Naive thymus-derived CD8-positive, alpha-beta T cell (primary cell): ENCODE data around the gene NFASC. TPM values are rescaled to one million over a fixed set of nuclear protein-coding genes. Genes with fewer than 3 reads are reported as not detected.

Experiments
- ATAC-seq, 2 donors: fragments of 150-1000 bp; cut with Tn5 transposase in 1 of 2; sonication (Bioruptor Pico), chemical (Tn5 transposase) in 1 of 2; 1 replicate in 1 of 2; 2 replicates in 1 of 2; pipeline ENCODE4 v1.10.0; 2021; ENCODE audit warnings: mild to moderate bottlenecking in 2 of 2, moderate library complexity in 2 of 2
- POLR2A ChIA-PET: fragments of 350-600 bp; sonication (Branson Sonifier 250); formaldehyde crosslinking; loops from one replicate; lab custom pipeline; 2021; ENCODE audit warnings: antibody characterized with exemption; lab: Charles Lee
- DNase-seq, 10 donors: peaks; one replicate each; pipeline versions ENCODE4 v3.0.0 to v3.0.0-alpha.2; 2020 to 2022
- H3K27ac Mint-ChIP-seq, 10 donors: one replicate each; pipeline ENCODE4 v1.8.0; 2020 to 2022; ENCODE audit warnings: mild to moderate bottlenecking in 10 of 10, mixed read lengths in 10 of 10, moderate library complexity in 4 of 10, inconsistent platforms in 1 of 10
- H3K27me3 Mint-ChIP-seq, 5 donors: one replicate each; pipeline ENCODE4 v1.8.0; 2021 to 2022; ENCODE audit warnings: mixed read lengths in 5 of 5
- H3K36me3 Mint-ChIP-seq, 3 donors: one replicate each; pipeline ENCODE4 v1.8.0; 2020 to 2022; ENCODE audit warnings: mixed read lengths in 3 of 3, mild to moderate bottlenecking in 2 of 3, inconsistent platforms in 1 of 3
- H3K4me1 Mint-ChIP-seq, 4 donors: one replicate each; pipeline ENCODE4 v1.8.0; 2021 to 2022; ENCODE audit warnings: mixed read lengths in 4 of 4
- H3K4me3 Mint-ChIP-seq, 10 donors: one replicate each; pipeline ENCODE4 v1.8.0; 2020 to 2022; ENCODE audit warnings: mild to moderate bottlenecking in 10 of 10, mixed read lengths in 10 of 10, moderate library complexity in 6 of 10, inconsistent platforms in 1 of 10
- H3K9me3 Mint-ChIP-seq, 9 donors: one replicate each; pipeline ENCODE4 v1.8.0; 2020 to 2022; ENCODE audit warnings: mixed read lengths in 9 of 9, mild to moderate bottlenecking in 3 of 9, inconsistent platforms in 1 of 9, moderate library complexity in 1 of 9
- polyA plus RNA-seq, 3 donors: library from polyadenylated mRNA; unstranded; fragments of 300-500 nt; fragmentation: Illumina TruSeq; gene quantifications; one replicate each; pipeline ENCODE4 v1.2.3, GENCODE V29; 2021
- total RNA-seq, 8 experiments: library from RNA in 2 of 8; stranded (reverse) in 2 of 8; gene quantifications; one replicate each; pipeline ENCODE4 v1.2.3 and lab custom pipeline; 2021 to 2026

NFASC gene
- total and polyA plus RNA-seq, 5 experiments from 2014 or later = not detected

DNA sequence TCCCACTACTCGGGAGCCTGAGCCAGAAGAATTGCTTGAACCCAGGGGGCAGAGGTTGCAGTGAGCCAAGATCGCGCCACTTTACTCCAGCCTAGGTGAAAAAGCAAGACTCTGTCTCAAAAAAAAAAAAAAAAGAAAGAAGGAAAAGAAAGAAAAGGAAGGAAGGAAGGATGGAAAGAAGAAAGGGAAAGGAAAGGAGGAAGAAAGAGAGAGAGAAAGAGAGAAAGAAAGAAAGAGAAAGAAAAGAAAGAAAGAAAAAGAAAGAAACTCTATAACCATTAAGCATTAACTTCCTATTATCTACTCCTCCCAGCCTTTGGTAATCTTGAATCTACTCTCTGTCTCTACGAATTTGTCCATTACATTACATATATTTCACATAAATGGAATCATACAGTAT lies 6.9 kb upstream of the NFASC start:
- DNase-seq = no peak
- ATAC-seq = no peak
- Mint-ChIP-seq H3K36me3 (no peaks in the 10 kb centered on the region), H3K9me3 (no peaks in the 10 kb centered on the region), H3K4me3 (no peak overlapping the region), H3K27me3 (peaks cover 13 to 34% (median 14%) of the 10 kb centered on the region in 5 donors), H3K27ac (no peak overlapping the region), H3K4me1 (no peaks in the 10 kb centered on the region)
- POLR2A ChIA-PET = no interaction called here

- Mint-ChIP-seq H3K27me3 (peaks cover 10 to 36% (median 14%) of the 10 kb centered on the region in 5 donors), H3K4me1 (no peaks in the 10 kb centered on the region), H3K4me3 (no peak overlapping the region), H3K9me3 (no peaks in the 10 kb centered on the region), H3K27ac (no peak overlapping the region), H3K36me3 (no peaks in the 10 kb centered on the region)
- POLR2A ChIA-PET = no interaction called here
- DNase-seq (no peak), ATAC-seq (no peak)
Measured at GRCh38 chr1:204866051-204866596, 4.5 kb upstream of the NFASC start.

DNA sequence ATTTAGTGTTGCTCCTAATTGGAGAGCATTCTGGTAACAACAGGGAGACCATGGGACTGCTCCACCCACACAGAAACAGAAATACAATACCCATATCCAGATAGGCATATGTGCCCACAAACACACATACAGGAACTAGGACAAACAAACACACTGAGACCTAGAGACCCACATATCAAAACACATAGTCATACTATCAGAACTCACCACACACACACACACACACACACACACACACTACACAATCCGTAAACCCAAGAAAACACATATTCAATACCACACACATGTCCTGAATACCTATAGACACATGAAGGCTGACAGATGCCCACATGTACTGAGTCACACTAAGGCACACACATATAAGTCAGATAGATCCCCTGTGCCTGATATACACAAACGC lies 3.5 kb upstream of the NFASC start:
- no peak overlapping the region for H3K4me3 Mint-ChIP-seq
- ATAC-seq = no peak

DNA sequence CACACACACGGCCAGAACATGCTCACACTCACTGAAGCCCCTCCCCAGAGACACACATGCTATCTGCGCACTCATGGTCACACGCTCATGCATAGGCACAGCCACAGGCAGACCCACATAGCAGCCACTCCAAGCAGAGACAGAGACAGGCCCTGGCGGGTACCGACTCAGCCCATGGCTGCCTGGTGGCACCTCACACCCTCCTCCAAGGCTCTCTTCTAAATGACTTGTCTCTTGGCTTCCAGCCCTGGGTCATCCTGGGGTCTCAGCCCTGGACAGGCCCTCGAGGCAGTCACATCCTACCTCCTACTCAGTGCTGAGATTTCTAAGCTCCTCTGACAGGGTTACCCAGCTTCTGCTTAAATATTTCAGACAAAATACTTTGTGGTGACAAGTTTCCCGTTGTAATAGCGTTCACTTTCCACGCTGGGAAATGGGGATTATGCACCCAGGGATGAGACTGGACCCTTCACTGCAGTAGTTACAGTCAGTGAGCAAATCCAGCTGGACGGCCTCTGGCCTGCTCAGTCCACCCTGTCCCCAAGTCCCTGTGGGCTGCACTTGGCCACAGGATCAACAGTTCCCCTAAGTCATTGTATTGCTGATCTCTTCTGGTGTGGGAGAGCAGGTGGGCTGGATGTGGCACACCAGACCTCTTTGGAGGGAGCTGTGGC lies 2.9 kb upstream of the NFASC start:
- POLR2A ChIA-PET = no interaction called here
- Mint-ChIP-seq H3K27ac (no peak overlapping the region), H3K36me3 (no peaks in the 10 kb centered on the region), H3K4me1 (no peaks in the 10 kb centered on the region), H3K4me3 (no peak overlapping the region), H3K27me3 (peaks cover 5 to 25% (median 10%) of the 10 kb centered on the region in 5 donors), H3K9me3 (no peaks in the 10 kb centered on the region)
- ATAC-seq (no peak), DNase-seq (no peak)

More for the DNA sequence above, 3.5 kb upstream of the NFASC start:
- Mint-ChIP-seq H3K27ac (no peak overlapping the region), H3K27me3 (peaks cover 8 to 29% (median 11%) of the 10 kb centered on the region in 5 donors), H3K9me3 (no peaks in the 10 kb centered on the region), H3K4me1 (no peaks in the 10 kb centered on the region), H3K36me3 (no peaks in the 10 kb centered on the region)
- POLR2A ChIA-PET = no interaction called here
- no peak for DNase-seq

GRCh38 chr1:204868340-204868700 lies 2.3 kb upstream of the NFASC start:
- ATAC-seq (no peak), DNase-seq (no peak)
- no peaks in the 10 kb centered on the region for H3K4me1 Mint-ChIP-seq
- peaks cover 4 to 22% (median 10%) of the 10 kb centered on the region in 5 donors for H3K27me3 Mint-ChIP-seq
- no peaks in the 10 kb centered on the region for H3K36me3 Mint-ChIP-seq
- H3K4me3 Mint-ChIP-seq = no peak overlapping the region
- H3K9me3 Mint-ChIP-seq = no peaks in the 10 kb centered on the region
- H3K27ac Mint-ChIP-seq = no peak overlapping the region
- POLR2A ChIA-PET = no interaction called here

- no peak for ATAC-seq
- no peaks in the 10 kb centered on the region for H3K36me3 Mint-ChIP-seq
- no peaks in the 10 kb centered on the region for H3K4me1 Mint-ChIP-seq
- POLR2A ChIA-PET = no interaction called here
- H3K4me3 Mint-ChIP-seq = no peak overlapping the region
- no peak for DNase-seq
- H3K9me3 Mint-ChIP-seq = no peaks in the 10 kb centered on the region
- peaks cover 2 to 25% (median 10%) of the 10 kb centered on the region in 5 donors for H3K27me3 Mint-ChIP-seq
- H3K27ac Mint-ChIP-seq = no peak overlapping the region
Measured at GRCh38 chr1:204869097-204869496, 1.6 kb upstream of the NFASC start.

GRCh38 chr1:204871405-204872037 lies 859 bp downstream of the NFASC start:
- Mint-ChIP-seq H3K9me3 (no peaks in the 10 kb centered on the region), H3K27ac (peak overlapping the region in 1 of 10 donors; percentile 23), H3K27me3 (peaks cover 2 to 22% (median 9%) of the 10 kb centered on the region in 5 donors), H3K4me3 (no peak overlapping the region), H3K4me1 (no peaks in the 10 kb centered on the region), H3K36me3 (no peaks in the 10 kb centered on the region)
- no peak for ATAC-seq
- DNase-seq = no peak
- POLR2A ChIA-PET = no interaction called here

GRCh38 chr1:204872262-204872881 lies 1.7 kb downstream of the NFASC start:
- ATAC-seq (no peak), DNase-seq (no peak)

GRCh38 chr1:204873176-204873575 lies 2.5 kb downstream of the NFASC start:
- no peak overlapping the region for H3K4me3 Mint-ChIP-seq
- H3K36me3 Mint-ChIP-seq = no peaks in the 10 kb centered on the region
- H3K4me1 Mint-ChIP-seq = no peaks in the 10 kb centered on the region
- ATAC-seq (no peak), DNase-seq (no peak)
- no peaks in the 10 kb centered on the region for H3K9me3 Mint-ChIP-seq
- POLR2A ChIA-PET = no interaction called here
- no peak overlapping the region for H3K27ac Mint-ChIP-seq
- H3K27me3 Mint-ChIP-seq = peaks cover 3 to 16% (median 13%) of the 10 kb centered on the region in 5 donors

More at GRCh38 chr1:204872262-204872881, 1.7 kb downstream of the NFASC start:
- H3K4me3 Mint-ChIP-seq = no peak overlapping the region
- peak overlapping the region in 1 of 10 donors; percentile 5 for H3K27ac Mint-ChIP-seq
- H3K9me3 Mint-ChIP-seq = no peaks in the 10 kb centered on the region
- H3K36me3 Mint-ChIP-seq = no peaks in the 10 kb centered on the region
- POLR2A ChIA-PET = no interaction called here
- peaks cover 2 to 17% (median 7%) of the 10 kb centered on the region in 5 donors for H3K27me3 Mint-ChIP-seq
- H3K4me1 Mint-ChIP-seq = no peaks in the 10 kb centered on the region

GRCh38 chr1:204873714-204874113 lies 3.1 kb downstream of the NFASC start:
- no peak for ATAC-seq
- POLR2A ChIA-PET = no interaction called here
- no peak overlapping the region for H3K27ac Mint-ChIP-seq

GRCh38 chr1:204874274-204874673 lies 3.6 kb downstream of the NFASC start:
- no peak overlapping the region for H3K4me3 Mint-ChIP-seq
- ATAC-seq = no peak

More at GRCh38 chr1:204873714-204874113, 3.1 kb downstream of the NFASC start:
- no peaks in the 10 kb centered on the region for H3K36me3 Mint-ChIP-seq
- H3K4me3 Mint-ChIP-seq = no peak overlapping the region
- peaks cover 3 to 22% (median 13%) of the 10 kb centered on the region in 5 donors for H3K27me3 Mint-ChIP-seq
- DNase-seq = no peak
- H3K9me3 Mint-ChIP-seq = no peaks in the 10 kb centered on the region
- H3K4me1 Mint-ChIP-seq = no peaks in the 10 kb centered on the region

DNA sequence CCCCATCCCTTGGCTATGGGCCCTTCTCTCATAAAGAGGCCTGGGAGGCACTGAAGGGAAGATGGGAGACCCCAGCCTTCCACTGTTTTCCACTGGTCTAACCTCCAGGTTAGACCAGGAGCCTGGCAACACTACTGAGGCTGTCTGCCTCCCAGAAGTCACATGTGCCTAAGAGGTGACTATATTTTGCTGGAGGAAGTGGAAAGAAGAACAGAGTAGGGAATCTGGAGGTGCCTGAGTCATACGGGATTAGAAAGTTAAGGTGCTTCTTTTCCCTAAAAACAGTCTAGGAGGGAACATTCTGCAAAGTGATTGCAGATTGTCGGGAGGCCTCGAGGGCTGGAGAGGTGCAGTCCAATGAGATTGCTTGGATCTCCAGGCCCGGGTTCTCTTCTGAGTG lies 4.6 kb downstream of the NFASC start:
- Mint-ChIP-seq H3K27me3 (peaks cover 3 to 26% (median 12%) of the 10 kb centered on the region in 5 donors), H3K4me3 (no peak overlapping the region), H3K4me1 (no peaks in the 10 kb centered on the region), H3K9me3 (no peaks in the 10 kb centered on the region), H3K27ac (no peak overlapping the region), H3K36me3 (no peaks in the 10 kb centered on the region)
- DNase-seq (no peak), ATAC-seq (no peak)
- POLR2A ChIA-PET = no interaction called here

More at GRCh38 chr1:204874274-204874673, 3.6 kb downstream of the NFASC start:
- H3K27ac Mint-ChIP-seq = no peak overlapping the region
- DNase-seq = no peak
- POLR2A ChIA-PET = no interaction called here
- no peaks in the 10 kb centered on the region for H3K4me1 Mint-ChIP-seq
- peaks cover 3 to 27% (median 15%) of the 10 kb centered on the region in 5 donors for H3K27me3 Mint-ChIP-seq
- H3K36me3 Mint-ChIP-seq = no peaks in the 10 kb centered on the region
- no peaks in the 10 kb centered on the region for H3K9me3 Mint-ChIP-seq

- Mint-ChIP-seq H3K4me1 (no peaks in the 10 kb centered on the region), H3K4me3 (no peak overlapping the region), H3K9me3 (no peaks in the 10 kb centered on the region), H3K27me3 (peaks cover 3 to 24% (median 8%) of the 10 kb centered on the region in 5 donors), H3K36me3 (no peaks in the 10 kb centered on the region), H3K27ac (peak overlapping the region in 1 of 10 donors; percentile 15)
- POLR2A ChIA-PET = no interaction called here
- DNase-seq (no peak), ATAC-seq (no peak)
Measured at GRCh38 chr1:204878621-204879234, 8.1 kb downstream of the NFASC start.
